Neural progenitor cell (in vitro differentiated cells): ENCODE measurements around the gene FOXN3.

Experiments
- CTCF ChIP-seq: fragments of 200-600 bp; sonication (generic); IDR thresholded peaks from 2 replicates; pipeline ENCODE4 v1.5.1; 2017; ENCODE audit warnings: antibody characterized with exemption, mild to moderate bottlenecking
- EZH2 ChIP-seq: fragments of 200-600 bp; sonication (generic); IDR thresholded peaks from 2 replicates; pipeline ENCODE4 v1.6.1; 2017; ENCODE audit warnings: antibody characterized with exemption, mild to moderate bottlenecking, moderate library complexity
- EZH2phosphoT487 ChIP-seq: fragments of 200-600 bp; sonication (generic); IDR thresholded peaks from 2 replicates; pipeline ENCODE4 v1.6.1; 2017; ENCODE audit warnings: antibody characterized with exemption

DNA sequence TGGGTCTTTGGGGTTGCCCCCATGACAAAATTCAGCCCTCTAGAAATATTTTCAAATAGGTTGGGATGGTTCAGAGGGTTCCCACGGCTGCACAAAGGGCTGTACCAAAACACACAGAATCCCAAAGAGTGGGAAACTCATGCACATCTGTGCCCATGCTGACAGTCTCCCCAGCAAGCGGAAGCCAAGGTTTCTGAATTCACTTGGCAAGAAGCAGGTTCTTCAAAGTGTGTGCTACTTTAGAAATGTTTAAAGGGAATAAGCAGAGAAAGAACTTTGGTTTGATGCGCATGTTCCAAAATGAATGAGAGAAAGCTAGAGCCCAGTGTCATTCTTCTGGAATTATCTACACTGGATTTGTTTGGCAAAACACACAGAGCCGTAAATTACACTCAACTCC is 46.7 kb downstream of the FOXN3 start:
- TF ChIP-seq CTCF (no peak), EZH2 (no peak), EZH2phosphoT487 (no peak)
